ENCODE measurements around the gene ZDHHC14. TPM values are rescaled to one million over a fixed set of nuclear protein-coding genes. Genes with fewer than 3 reads are reported as not detected.
A peak's percentile ranks its signal among the peaks of the same experiment; 100 is the strongest.
"Not testable (repeated sequence)": the region's sequence is repeated elsewhere in the genome, so short reads cannot be mapped to it uniquely, and the experiment has no call there.

The ZDHHC14 gene
- total RNA-seq, 1 donor from 2014 or later: 46.1 TPM

DNA sequence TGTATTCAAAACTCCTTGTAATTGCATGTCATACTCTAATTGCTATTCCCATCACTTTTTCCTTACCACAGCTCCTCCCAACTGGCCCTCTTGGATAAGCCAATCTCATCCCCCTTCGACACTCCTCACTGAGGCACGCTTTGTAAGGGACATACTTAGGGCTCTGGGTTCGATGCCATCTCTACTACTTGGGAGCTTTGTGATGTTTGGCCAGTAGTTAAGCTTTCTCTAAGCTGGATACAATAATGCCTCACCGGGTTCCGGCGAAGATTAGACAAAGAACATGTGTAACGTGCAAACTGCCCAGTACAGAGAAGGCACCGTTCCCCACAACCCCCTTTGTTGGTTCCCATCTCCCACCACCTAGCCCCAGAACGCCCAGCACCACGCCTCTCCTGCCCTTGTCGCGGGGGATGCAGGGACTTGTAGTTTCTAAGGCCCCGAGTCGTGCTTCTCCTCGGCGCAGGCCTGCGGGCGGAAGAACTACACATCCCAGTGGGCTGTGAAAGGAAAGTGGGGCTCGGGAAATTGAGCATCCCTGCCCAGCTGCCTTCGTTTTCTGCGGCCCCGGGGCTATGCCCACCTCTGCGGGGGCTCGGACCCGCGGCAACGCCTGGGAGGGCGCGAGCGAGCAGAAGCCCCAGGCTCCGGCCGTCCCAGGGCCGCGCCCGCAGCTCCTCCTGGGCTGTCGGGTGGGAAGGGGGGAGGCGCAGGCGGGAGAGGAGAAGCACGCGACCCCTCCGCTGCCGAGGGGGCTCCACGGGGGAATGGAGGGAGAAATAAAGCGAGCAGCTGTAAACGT is 1.1 kb upstream of the ZDHHC14 start:
- peak; percentile 62 for DNase-seq (ENCODE audit: extremely low read depth, low read depth, low spot score)

DNA sequence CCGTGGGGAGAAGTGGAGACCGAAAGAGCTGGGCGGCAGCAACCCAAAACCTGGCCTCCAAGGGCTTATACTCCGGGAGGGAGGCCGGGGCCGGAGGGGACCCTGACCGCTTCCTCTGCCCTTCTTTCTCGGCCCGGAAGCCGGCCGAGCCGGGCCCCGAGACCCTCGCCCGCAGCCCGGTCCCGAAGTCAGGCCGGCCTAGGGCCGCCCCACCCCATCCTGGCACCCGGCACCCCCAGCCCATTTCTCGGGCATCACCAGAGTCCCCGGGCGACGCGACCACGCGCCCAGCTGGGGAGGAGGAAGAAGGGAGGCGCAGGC is 572 bp upstream of the ZDHHC14 start:
- DNase-seq (ENCODE audit: extremely low read depth, low read depth, low spot score): no peak

DNA sequence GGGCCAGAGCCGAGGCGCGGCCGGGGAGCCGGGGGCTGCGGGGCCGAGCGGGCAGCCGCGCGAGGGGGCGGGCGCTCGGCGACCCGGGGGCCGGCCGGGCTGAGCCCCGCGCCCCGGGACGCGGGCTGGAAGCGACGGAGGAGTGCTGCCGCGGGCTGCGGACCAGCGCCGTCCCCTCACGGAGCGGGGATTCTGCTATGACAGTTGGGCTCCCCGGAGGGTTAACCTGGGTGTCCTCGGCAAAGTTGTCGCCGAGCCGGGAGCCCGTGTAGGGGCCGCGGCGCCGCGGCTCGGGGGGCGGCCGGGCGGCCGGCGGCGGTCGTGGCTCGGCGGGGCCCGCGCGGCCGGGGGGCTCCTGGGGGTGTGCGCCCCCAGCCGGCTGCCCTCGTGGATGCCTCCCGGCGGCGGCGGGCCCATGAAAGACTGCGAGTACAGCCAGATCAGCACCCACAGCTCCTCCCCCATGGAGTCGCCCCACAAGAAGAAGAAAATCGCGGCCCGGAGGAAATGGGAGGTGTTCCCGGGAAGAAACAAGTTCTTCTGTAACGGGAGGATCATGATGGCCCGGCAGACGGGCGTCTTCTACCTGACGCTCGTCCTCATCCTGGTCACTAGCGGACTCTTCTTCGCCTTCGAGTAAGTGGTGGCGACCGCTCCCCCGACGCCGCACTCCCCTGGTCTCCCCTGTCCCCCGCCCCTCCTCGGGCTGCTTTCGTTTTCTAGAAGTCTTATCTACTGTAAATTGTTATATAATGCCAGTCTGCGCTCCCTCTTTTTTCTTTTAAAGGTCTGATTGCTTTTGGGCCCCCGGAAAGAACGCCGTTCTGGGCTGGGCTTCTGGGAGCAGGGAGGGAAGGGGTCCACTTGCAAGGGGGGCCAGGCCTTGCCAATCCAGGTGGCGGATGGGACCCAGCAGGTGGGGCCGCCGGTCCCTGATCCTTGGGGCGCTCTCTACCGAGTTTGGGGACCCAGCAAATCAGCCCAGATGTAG is 936 bp downstream of the ZDHHC14 start:
- DNase-seq (ENCODE audit: extremely low read depth, low read depth, low spot score): no peak

DNA sequence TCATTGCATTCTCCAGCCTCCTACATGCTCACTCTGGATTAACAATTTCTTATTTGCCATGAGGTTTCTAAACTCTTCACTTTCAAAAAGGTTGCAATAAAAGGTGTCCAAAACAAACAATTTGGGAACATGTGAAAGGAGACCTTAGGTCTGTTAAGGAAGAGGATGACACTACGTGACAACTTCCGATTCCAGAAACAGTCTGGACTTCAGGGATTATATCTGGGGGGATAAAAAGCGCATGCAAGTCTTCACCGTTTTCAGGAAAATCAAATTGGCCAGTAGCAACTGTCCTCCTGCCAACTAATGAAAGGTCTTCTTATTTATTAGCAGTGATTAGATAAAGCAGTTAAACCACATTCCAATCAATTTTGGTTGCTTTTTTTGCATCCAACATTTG is 1.8 kb downstream of the ZDHHC14 start:
- no peak for DNase-seq (ENCODE audit: extremely low read depth, low read depth, low spot score)

DNA sequence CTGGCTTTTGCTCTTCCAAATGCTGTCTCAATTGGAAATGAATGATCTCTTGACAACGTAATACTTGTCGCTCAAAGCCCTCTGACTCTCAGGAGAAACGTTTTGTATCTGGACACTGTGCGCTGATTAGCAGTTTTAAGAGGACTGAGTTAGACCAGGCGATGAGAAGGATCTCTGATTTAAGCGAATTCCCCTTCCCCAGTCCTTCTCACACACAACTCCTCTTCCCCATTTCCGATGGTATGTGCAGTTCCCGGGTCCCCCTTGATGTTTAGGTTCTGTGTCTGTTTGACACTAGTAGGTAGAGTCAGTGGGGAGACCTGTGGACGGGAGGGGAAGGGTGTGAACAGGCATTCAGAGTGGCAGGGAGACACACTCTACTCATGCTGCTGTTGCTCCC is 2.5 kb downstream of the ZDHHC14 start:
- DNase-seq (ENCODE audit: extremely low read depth, low read depth, low spot score): no peak

DNA sequence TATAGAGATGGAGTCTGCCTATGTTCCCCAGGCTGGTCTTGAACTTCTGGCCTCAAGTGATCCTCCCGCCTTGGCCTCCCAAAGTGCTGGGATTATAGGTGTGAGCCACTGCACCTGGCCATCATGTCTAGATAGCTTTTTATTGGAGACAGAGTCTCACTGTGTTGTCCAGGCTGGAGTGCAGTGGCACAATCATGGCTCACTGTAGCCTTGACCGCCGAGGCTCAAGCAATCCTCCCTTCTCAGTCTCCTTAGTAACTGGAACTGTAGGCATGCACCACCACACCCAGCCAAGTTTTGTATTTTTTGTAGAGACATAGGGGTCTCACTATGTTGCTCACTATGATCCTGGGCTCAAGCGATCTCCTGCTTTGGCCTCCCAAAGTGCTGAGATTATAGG is 4.0 kb downstream of the ZDHHC14 start:
- DNase-seq (ENCODE audit: extremely low read depth, low read depth, low spot score): not testable (repeated sequence)

DNA sequence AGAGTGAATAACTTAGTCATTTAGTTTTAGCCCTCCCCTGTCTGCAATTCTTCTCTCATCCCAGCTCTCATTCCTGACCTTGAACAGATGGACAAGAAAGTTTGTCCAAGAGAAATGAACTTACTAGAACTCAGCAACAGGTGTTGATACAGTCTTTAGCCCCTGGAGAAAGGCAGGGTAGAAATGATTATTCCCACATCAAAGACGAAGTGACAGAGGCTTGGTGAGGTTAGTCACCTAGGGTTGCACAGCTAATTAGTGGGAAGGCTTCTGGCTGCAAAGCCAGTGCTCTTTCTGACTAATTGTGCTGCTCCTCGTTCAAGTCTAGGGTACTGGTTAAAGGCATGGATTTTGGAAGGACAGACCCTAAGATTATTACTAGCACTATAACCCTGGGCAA is 4.5 kb downstream of the ZDHHC14 start:
- no peak for DNase-seq (ENCODE audit: extremely low read depth, low read depth, low spot score)

DNA sequence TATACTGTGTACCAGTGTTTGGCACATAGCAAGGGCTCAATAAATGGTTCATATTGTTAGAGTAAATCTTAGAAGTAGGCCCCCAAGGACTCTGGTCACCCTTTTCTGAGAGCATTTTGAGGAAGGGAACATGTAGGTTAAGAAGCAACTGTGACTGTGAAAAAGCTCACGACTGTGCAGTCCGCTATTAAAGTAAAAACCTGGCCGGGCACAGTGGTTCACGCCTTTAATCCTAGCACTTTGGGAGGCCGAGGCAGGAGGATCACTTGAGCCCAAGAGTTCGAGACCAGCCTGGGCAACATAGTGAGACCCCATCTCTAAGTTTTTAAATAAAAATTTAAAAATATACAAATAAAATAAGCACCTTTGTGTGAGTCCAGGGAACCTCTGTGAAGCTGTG is 5.0 kb downstream of the ZDHHC14 start:
- no peak for DNase-seq (ENCODE audit: extremely low read depth, low read depth, low spot score)

DNA sequence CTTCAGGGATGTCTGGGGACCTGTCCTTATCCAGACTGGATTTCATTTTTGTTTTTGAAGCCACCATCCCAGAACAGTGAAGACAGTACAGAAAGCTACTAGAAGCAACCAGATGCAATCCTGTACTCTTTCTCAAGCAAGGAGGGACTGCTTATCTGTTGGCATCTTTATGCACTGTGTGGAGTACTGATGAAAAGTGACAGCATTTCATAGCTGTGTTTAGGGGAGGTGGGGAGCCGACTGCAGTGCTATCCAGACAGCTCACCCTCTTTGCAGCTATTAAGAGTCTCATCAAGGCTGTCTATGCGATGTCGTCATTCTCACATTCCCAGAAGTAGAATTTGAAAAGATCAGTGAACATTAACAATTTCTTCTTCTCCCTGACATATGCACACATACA is 5.5 kb downstream of the ZDHHC14 start:
- DNase-seq (ENCODE audit: extremely low read depth, low read depth, low spot score): no peak

DNA sequence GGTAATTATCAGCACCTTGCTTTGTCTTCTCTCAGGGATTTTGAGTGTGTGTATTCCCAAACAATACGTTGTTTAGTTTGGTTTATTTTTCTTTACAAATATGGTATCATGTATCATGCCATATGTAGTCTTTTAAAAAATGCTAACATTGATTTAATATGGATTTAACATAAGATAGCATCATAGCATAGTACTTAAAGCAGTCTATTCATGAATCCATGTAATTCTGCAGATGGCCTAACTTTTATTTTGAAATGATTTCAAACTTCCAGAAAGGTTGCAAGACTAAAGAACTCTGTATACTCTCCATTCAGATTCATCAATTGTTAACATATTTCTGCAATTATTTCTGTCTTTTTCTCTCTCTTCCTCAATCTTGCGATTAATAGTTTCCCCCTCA is 7.9 kb downstream of the ZDHHC14 start:
- no peak for DNase-seq (ENCODE audit: extremely low read depth, low read depth, low spot score)

DNA sequence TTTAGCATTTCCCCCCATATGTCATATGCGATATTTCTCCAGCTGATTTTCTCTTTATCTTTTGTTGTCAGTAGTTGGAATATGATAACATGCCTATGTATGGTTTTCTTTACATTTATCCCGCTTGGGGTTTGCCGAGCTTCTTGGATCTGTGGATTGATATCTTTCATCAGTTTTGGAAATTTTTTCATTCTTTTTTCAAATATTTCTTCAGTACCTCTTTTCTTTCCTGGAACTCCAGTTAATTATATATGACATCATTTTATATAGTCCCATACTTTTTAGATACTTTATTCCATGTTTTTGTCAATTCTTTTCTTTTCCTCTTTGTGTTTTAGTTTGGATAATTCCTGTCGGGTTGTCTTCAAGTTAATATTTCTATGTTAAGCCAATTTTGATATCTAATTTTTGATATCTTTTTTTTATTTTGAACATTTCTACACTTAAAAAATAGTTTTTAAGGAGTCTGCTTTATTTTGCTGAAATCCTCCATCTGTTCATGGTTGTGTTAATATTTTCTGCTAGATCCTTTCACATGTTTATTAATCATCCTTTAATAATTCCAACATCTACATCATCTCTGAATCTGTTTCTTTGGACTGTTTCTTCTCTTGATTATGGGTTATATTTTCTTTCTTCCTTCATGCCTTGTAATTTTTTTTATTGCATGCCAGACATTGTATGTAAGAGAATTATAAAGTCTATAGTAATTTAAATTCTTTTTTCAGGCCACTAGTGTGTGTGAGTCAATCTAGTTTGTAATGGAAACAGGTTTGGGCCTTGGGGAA is 9.5 kb downstream of the ZDHHC14 start:
- no peak for DNase-seq (ENCODE audit: extremely low read depth, low read depth, low spot score)

DNA sequence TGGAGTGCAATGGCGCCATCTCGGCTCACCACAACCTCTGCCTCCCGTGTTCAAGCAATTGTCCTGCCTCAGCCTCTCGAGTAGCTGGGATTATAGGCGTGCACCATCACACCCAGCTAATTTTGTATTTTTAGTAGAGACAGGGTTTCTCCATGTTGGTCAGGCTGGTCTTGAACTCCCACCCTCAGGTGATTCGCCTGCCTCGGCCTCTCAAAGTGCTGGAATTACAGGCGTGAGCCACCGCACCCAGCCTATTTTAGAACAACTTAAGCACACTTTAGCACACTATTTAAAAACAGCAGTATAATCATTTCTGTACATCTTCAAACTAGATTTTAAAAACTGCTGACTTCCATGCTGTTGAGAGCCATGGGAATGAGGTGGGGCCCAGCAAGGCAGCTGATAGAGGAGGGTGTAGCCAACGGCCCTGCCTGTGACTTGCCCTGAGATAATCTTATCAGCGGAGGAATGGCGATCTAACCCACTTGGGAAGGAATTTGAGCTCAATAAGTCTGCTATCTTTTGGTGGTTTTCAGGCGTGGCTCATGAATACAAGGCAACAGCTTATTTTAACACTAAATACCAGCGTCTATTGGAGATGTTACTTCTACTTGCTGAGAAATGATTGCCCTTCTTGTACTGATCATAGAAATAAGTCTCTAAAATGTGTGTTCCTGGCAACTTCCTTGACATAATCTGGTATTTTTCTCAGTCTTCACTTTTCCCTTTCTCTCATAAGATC is 12.1 kb downstream of the ZDHHC14 start:
- no peak for DNase-seq (ENCODE audit: extremely low read depth, low read depth, low spot score)

DNA sequence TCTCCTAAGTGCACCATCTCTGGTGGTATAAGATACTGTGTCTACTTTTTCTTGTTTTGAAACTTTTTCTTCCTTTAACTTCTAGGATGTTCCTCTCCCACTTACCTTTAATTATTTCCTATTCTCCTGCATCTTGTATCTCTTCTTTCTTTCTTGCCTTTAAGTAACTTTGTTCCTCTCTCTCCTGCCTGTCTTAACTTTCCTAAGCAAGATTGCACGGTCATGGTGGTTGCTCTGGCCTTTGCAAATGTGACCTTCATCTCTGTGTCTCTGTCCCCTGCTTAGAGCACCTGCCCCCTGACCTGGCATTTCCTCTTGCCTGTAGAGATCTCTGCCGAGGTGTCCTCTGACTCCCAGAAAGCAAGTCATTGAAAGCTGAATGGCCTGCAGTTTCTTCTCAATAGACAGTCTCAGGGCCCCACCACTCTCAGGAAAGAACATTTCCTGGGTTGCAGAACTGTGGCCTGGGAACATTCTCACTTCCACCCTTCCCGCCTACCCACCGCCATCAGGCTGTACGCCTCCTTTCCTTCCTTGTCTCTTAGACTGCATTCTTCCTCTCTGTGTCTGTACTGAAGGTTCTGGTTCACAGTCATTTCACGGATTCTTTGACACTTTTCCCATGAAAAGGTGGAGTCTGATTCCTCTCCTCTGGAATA is 12.8 kb downstream of the ZDHHC14 start:
- DNase-seq (ENCODE audit: extremely low read depth, low read depth, low spot score): no peak

DNA sequence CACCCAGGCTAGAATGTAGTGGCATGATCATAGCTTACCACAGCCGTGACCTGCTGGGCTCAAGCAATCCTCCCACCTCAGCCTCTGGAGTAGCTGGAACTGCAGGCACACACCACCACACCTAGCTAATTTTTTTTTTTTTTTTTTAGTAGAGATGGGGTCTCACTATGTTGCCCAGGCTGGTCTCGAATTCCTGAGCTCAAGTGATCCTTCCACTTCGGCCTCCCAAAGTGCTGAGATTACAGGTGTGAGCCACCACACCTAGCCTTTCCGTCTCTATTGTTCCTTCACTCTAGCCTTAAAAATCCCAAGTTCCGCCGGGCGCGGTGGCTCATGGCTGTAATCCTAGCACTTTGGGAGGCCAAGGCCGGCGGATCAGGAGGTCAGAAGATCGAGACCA is 14.2 kb downstream of the ZDHHC14 start:
- DNase-seq (ENCODE audit: extremely low read depth, low read depth, low spot score): not testable (repeated sequence)

DNA sequence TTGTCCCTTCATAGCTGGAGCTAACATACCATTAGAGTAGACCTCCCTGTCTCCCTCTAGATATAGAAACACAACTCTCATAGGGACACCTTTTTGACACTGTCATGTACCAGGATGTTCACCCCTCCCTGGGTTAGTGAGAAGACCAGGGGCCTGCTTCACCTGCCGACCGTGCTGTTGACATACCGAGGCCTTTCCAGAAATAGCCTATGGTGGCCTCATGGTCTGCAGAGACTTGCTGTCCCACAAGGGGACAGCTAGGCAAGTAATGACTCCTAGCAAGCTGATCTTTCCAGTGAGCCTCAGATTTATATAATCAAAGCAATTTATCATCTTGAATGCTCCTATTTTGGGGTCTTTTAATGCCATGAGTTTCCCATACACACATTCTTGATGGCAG is 15.0 kb downstream of the ZDHHC14 start:
- no peak for DNase-seq (ENCODE audit: extremely low read depth, low read depth, low spot score)

DNA sequence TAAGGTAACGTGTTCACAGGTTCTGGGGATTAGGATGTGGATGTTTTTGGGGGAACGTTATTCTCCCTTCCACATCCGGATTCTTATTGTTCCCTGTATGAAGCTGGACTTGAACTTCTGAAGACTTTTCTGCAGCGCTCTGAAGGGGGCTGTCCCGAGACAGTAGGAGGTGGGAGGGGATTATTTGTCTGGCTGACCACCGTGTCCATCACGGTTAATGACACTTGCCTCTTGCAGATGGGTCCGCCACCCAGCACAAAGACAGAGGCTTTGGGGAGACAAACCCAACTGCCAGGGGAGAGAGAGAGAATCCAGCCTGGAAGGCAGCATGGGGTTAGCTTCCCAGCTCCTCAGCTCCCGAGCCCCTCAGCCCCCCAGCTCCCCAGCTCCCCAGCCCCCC is 16.7 kb downstream of the ZDHHC14 start:
- DNase-seq (ENCODE audit: extremely low read depth, low read depth, low spot score): no peak

DNA sequence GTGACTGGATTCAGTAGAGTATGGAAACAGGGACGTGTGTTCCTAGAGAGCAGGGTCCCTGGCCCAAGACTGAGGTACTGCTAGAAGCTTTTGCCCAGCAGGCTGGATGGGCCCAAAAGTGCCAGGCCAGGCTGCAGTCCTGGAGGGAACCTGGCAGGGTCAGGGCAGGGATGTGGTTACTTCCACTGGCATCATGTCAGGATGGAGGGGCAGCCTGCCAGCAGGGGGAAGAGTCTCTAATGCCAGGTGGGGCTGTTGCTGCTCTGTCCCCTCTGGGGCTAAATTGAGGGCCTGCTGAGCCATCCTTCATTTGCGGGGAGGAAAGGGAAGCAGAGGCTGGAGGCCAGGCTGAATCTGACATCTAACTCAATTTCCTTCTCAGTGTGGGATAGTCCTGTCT is 17.2 kb downstream of the ZDHHC14 start:
- DNase-seq (ENCODE audit: extremely low read depth, low read depth, low spot score): no peak

DNA sequence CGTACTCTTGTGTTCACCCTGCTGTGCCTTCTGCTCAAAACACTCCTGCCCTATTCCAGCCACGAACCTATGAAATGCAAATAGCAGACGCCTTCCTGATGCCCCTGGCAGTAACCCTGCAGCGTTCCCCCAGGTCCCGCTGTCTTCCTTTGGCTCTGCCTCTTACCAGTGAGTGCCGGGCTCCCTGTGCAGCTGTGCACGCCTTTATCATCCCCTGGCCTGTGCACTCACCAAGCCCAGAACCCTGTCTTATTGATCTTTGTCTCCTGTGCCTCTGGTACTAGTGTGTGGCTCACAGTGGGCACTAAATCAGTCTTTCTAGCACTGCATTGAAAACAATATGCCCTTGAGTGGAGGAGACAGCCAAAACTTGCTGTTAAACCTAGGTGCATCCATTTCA is 19.7 kb downstream of the ZDHHC14 start:
- DNase-seq (ENCODE audit: extremely low read depth, low read depth, low spot score): no peak

DNA sequence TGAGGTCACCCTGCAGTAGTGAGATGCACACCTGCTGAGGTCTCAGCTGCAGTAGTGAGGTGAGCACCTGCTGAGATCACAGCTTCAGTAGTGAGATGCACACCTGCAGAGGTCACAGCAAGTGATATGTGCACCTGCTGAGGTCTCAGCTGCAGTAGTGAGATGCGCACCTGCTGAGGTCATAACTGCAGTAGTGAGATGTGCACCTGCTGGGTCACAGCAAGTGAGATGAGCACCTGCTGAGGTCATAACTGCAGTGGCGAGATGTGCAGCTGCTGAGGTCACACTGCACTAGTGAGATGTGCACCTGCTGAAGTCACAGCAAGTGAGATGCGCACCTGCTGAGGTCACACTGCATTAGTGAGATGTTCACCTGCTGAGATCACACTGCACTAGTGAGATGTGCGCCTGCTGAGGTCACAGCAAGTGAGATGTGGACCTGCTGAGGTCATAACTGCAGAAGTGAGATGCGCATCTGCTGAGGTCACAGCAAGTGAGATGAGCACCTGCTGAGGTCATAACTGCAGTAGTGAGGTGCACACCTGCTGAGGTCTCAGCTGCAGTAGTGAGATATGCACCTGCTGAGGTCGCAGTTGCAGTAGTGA is 20.8 kb downstream of the ZDHHC14 start:
- DNase-seq (ENCODE audit: extremely low read depth, low read depth, low spot score): no peak

All from glomerular endothelial cell (primary cell).